Measurements from ENCODE around the gene DNAH3.
"Not testable (repeated sequence)": the region's sequence is repeated elsewhere in the genome, so short reads cannot be mapped to it uniquely, and the experiment has no call there.

- TF ChIP-seq CTCF (IDR thresholded peaks at IDR 0.05 in 8 of 11, conservative IDR thresholded peaks at IDR 0.05 in 3 of 11); POLR2A (IDR thresholded peaks at IDR 0.05); POLR2AphosphoS5 (IDR thresholded peaks at IDR 0.05): not testable (repeated sequence)
Observed at GRCh38 chr16:21115551-21115950, 35.1 kb downstream of the DNAH3 start.
